Measurements from ENCODE around the gene AAGAB. TPM values are rescaled to one million over a fixed set of nuclear protein-coding genes. Genes with fewer than 3 reads are reported as not detected.

The AAGAB gene
- total RNA-seq, 1 experiment from 2014 or later, result 40.1 TPM

GRCh38 chr15:67178569-67179210, 75.8 kb downstream of the AAGAB start:
- no CpG with 5 or more reads among the region's 11 CpGs for WGBS (ENCODE audit: extremely low coverage, insufficient read length, low lambda C conversion rate)

More at GRCh38 chr15:67178569-67179210, 75.8 kb downstream of the AAGAB start:
- no peak overlapping the region for H2BK5ac ChIP-seq (ENCODE audit: insufficient read length, low read length)
- no peaks in the 10 kb centered on the region for H3K23me2 ChIP-seq (ENCODE audit: insufficient read length, low read depth, low read length, poor library complexity, severe bottlenecking)
- no peak overlapping the region for H2AFZ ChIP-seq (ENCODE audit: low read length)
- Mint-ChIP-seq H3K4me3 (no peak overlapping the region), H3K27ac (no peak overlapping the region), H3K36me3 (ENCODE audit: insufficient read depth in 1 of 3, low read depth in 3 of 3) (peaks cover 0 to 34% (median 0%) of the 10 kb centered on the region in 3 experiments; a peak in 4 of 7 replicates), H3K27me3 (ENCODE audit: low read depth) (no peaks in the 10 kb centered on the region), H3K9me3 (no peaks in the 10 kb centered on the region), H3K4me1 (peaks cover 35 to 40% of the 10 kb centered on the region in 2 experiments)
- H3K9ac ChIP-seq (ENCODE audit: extremely low read depth, insufficient read length, low read length), result no peak overlapping the region
- H3K27ac ChIP-seq (ENCODE audit: insufficient read length, low read depth, low read length), result no peak overlapping the region
- H3K4me2 ChIP-seq (ENCODE audit: insufficient read depth, insufficient read length, low read length), result no peak overlapping the region
- H2BK120ac ChIP-seq (ENCODE audit: low read depth, low read length, poor library complexity, severe bottlenecking), result no peak overlapping the region
- DNase-seq, result no peak
- H4K20me1 ChIP-seq (ENCODE audit: control insufficient read depth, insufficient read depth, insufficient read length), result no peaks in the 10 kb centered on the region
- no peak overlapping the region for H2AK5ac ChIP-seq (ENCODE audit: insufficient read length, low read length)
- peaks cover 11% of the 10 kb centered on the region; the same call in 1 of the 2 replicates for H3K4me1 ChIP-seq (ENCODE audit: insufficient read depth, low read length)
- H3T11ph ChIP-seq (ENCODE audit: low read length), result no peak overlapping the region
- no peak overlapping the region for H2BK15ac ChIP-seq (ENCODE audit: low read depth, low read length)
- no peaks in the 10 kb centered on the region for H3K79me2 ChIP-seq (ENCODE audit: insufficient read depth, low read length)
- H3K4ac ChIP-seq (ENCODE audit: low read depth, low read length), result no peak overlapping the region
- H4K91ac ChIP-seq (ENCODE audit: insufficient read length, low read depth, low read length), result no peak overlapping the region
- no peaks in the 10 kb centered on the region for H3K27me3 ChIP-seq (ENCODE audit: insufficient read depth, low read length)
- H3K18ac ChIP-seq (ENCODE audit: insufficient read length, low read depth, low read length), result no peak overlapping the region
- no peaks in the 10 kb centered on the region for H3K9me3 ChIP-seq (ENCODE audit: control insufficient read depth, low read depth, low read length)
- H2BK12ac ChIP-seq (ENCODE audit: insufficient read length, low read depth, low read length), result no peak overlapping the region
- H3K23ac ChIP-seq (ENCODE audit: insufficient read length, low read depth, low read length), result no peak overlapping the region
- no peak for TF ChIP-seq CTCF (conservative IDR thresholded peaks at IDR 0.05)
- H3K56ac ChIP-seq (ENCODE audit: insufficient read length, low read depth, low read length), result no peak overlapping the region
- H2BK20ac ChIP-seq (ENCODE audit: low read depth, low read length, poor library complexity, severe bottlenecking), result no peak overlapping the region
- no peak overlapping the region for H4K8ac ChIP-seq (replicated peaks; ENCODE audit: insufficient read length, low read depth, low read length)
- no peaks in the 10 kb centered on the region for H3K79me1 ChIP-seq (ENCODE audit: insufficient read depth, low read depth, low read length, poor library complexity, severe bottlenecking)
- H3K14ac ChIP-seq (ENCODE audit: insufficient read depth, low read length), result no peak overlapping the region
- no peak overlapping the region for H4K5ac ChIP-seq (ENCODE audit: insufficient read length, low read depth, low read length)
